GM19328 (cell line): ENCODE measurements around the gene ASNS.

ENCODE experiments used
- ATAC-seq: cut with Tn5 transposase; IDR thresholded peaks from one replicate; pipeline ENCODE4 v1.9.1; 2021; ENCODE audit warnings: mild to moderate bottlenecking, moderate library complexity; ENCODE audit not compliant: unreplicated experiment

ASNS gene

DNA sequence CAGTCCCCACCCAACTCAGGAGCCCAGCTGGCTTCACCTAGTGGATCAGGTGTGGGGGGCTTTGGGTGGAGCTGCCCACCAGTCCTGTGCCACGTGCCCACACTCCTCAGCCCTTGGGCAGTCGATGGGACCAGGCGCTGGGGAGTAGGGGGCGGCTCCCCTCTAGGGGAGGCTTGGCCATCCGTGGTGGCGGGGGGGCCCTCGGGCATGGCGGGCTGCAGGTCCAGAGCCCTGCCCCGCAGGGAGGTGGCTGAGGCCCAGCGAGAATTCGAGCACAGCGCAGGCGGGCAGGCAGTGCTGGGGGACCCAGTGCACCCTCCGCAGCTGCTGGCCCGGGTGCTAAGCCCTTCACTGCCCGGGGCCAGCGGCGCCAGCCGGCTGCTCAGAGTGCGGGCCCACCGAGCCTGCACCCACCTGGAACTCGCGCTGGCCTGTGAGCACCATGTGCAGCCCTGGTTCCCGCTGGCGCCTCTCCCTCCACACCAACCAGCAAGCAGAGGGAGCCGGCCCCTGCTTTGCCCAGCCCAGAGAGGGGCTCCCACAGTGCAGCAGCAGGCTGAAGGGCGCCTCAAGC, 29.3 kb downstream of the ASNS start:
- no peak for ATAC-seq

DNA sequence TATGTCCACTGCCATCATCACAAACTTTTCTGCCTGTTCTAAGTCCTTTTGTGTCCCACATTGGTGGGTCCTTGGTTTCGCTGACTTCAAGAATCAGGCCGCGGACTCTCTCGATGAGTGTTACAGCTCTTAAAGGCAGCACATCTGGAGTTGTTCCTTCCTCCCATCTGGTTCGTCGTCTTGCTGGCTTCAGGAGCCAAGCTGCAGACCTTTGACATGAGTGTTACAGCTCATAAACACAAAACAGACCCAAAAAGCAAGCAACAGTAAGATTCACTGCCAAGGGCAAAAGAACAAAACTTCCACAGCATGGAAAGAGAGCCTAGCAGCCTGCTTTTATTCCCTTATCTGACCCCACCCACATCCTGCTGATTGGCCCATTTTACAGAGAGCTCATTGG, 30.2 kb downstream of the ASNS start:
- no peak for ATAC-seq

DNA sequence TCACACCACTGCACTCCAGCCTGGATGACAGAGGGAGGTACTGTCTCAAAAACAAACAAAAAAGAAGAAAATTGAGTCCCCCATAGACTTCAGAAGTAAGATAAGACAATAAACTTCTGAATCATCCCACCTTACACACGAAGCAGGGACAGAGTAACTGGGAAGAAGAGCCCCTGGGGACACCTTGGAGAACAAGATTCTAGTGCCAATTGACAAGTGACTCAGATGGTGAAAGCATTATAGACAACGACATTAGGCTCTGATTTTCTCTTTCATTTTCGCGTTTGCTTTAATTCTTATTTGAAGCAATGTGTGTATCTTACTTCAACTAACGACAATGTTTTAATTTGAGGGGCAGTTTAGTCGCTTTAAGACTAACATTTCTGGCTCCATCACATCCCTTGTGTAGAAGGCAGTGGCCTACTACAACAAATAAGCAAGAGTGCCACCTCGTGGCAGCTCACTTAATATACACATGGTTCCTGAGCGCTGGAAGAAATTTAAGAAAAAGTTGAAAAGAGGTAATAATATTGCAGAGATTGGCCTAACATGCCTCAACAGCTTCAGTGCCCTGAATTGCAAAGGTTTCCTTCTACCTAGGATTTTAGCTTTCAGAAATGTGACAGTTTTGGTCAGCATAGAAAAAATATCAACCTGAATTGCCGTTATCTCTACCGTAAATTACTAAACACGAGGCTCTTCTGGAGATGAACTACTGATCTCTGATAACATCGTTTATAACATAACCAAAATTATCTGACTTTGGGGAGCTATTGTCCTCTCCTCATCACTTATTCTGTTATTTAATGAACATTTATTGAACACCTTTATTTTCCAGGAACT, 36.7 kb downstream of the ASNS start:
- ATAC-seq: peak; percentile 64

DNA sequence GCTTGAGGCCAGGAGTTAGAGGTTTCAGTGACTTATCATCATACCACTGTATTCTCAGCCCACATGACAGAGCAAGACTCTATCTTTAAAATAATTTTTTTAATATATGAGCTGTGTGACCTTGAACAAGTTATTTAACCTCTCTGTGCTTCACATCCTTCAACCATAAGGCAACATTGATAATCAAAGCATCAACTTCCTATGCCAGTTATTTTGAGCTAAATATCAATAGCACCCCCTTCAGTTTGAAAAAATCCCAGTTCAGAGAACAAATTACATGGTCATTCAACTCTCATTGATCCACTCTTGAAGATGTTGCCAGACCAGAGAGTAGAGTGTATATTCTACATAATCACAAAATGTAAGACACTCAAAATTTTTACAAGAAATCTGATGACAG, 53.0 kb downstream of the ASNS start:
- ATAC-seq: no peak

DNA sequence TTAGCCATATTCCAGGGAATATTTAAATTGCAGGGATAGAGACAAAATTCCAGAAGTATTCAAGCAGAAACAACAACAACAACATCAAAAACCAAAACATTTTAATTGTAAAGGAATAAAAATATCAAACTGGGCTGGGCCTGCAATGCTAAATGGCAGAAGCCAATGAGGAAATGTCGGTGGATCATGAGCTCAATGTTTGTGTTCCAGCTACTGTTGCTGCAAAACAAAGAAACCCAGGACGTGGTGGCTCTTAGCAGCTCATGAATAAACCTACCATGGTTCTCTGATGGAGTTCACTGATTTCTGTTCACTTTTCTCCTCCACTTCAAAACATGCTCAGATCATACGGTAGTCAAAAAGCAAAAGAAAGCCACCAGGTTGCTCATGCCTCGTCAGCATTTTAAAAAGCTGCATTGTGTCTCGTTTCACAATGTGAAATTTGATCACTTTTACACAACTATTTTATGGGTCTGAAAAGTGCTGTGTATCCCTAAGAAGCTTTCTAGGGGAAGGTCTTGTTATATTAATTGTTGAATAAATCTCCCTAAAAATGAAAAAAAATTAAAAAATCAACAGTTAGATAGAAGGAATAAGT, 54.0 kb downstream of the ASNS start:
- ATAC-seq: no peak
